ENCODE data around the gene SCRT2. TPM values are rescaled to one million over a fixed set of nuclear protein-coding genes. Genes with fewer than 3 reads are reported as not detected.
"Not testable (repeated sequence)": the region's sequence is repeated elsewhere in the genome, so short reads cannot be mapped to it uniquely, and the experiment has no call there.

The SCRT2 gene
- total RNA-seq = not detected

DNA sequence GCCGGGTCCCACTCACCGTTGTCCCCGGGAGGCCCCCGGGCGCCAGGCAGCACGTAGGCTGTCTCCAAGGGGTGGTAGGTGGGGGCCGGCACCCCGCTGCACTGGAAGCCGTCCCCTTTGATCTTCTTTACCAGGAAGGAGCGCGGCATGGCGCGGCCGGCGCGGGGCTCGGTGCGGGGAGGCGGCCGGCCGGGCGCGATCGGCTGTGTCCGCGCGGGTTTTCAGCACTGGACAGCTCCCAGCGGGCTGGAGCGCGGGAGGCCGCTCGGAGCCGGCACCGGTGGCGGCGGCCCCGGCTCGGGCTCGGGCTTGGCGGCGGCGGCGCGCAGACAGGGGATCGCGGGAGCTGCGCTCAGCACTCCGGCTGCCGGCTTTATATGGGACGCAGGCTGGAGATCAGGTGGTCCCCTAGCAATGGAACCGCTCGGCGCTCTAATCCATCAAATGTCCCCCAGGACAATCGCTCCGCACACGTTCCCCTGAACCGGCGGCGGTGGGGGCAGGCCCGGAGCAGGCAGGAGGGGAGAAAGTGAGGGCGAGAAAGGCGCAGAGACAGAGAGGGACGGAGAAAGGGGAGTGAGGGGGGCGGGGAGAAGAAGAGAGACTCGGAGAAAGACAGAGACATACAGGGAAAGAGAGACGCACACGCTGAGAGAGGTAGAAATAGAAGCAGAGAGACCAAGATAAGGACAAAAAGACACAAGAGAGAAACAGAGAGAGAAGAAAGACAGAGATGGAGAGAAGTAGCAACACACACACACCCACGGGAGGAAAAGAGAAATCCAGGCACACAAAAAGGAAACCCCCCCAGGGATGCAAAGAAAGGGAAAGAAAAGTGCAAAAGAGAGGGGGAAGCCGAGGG is at the start of gene SCRT2:
Gene SCRT2, minus strand, starts transcription at position 350 of the 862 bp plus-strand sequence. Its CDS starts 201 bp downstream, at position 149.
- H3K36me3 Mint-ChIP-seq (ENCODE audit: insufficient read depth in 2 of 2) = peaks cover 0 to 4% of the 10 kb centered on the region in 2 donors
- peak; percentile 72 to 75 for DNase-seq
- ATAC-seq (replicated peaks in 1 of 2) = peak; percentile 86 to 89
- H3K4me1 Mint-ChIP-seq (ENCODE audit: low read depth) = peaks cover 7% of the 10 kb centered on the region
- H3K4me3 Mint-ChIP-seq = peak within 1 kb of the TSS; percentile 18 to 43
- H3K27ac Mint-ChIP-seq = no peak within 1 kb of the TSS
- no peaks in the 10 kb centered on the region for H3K9me3 Mint-ChIP-seq
- peaks cover 63% of the 10 kb centered on the region for H3K27me3 Mint-ChIP-seq (ENCODE audit: low read depth)

DNA sequence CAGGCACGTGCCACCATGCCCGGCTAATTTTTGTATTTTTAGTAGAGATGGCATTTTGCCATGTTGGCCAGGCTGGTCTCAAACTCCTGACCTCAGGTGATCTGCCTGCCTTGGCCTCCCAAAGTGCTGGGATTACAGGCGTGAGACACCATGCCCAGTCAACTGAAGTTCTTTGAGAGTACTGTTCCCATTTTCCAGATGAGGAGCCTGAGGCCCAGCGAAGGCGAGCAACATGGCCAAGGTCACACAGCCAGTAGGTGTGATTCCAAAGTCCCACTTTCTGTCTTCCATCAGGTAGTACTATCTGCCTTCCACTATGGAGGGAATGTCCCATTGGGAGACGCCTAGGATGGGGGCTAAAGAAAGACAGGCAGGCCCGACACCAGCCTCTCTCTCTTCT is 49.2 kb upstream of the SCRT2 start:
- DNase-seq; H3K36me3 Mint-ChIP-seq (ENCODE audit: insufficient read depth in 2 of 2); ATAC-seq (replicated peaks in 1 of 2); H3K9me3 Mint-ChIP-seq; H3K27ac Mint-ChIP-seq; H3K4me1 Mint-ChIP-seq (ENCODE audit: low read depth); H3K4me3 Mint-ChIP-seq: not testable (repeated sequence)
- peaks cover 47% of the 10 kb centered on the region for H3K27me3 Mint-ChIP-seq (ENCODE audit: low read depth)

DNA sequence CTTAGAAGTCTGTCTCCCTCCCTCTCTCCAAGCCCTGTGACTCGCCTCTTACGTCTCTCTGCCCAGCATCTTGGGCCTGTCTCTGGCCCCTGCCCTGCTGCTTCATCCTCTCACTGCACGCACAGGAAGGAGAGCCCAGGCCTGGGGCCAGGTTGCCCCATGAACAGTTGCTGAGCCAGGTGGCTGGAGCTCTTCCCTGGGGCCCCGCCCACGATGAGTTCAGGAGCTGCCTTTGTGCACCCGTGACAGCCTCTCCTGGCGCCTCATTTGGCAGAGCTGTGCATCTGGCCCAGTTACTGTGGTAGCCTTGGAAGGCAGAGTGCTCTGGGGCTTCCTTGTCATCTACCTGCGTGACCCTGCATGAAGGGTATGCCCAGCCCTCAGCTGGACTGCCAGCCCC is 48.2 kb upstream of the SCRT2 start:
- Mint-ChIP-seq H3K9me3 (no peaks in the 10 kb centered on the region), H3K4me3 (no peak overlapping the region), H3K27me3 (ENCODE audit: low read depth) (peaks cover 43% of the 10 kb centered on the region), H3K4me1 (ENCODE audit: low read depth) (peaks cover 4% of the 10 kb centered on the region), H3K36me3 (ENCODE audit: insufficient read depth in 2 of 2) (no peaks in the 10 kb centered on the region), H3K27ac (no peak overlapping the region)
- ATAC-seq (replicated peaks in 1 of 2) = no peak
- DNase-seq = no peak

DNA sequence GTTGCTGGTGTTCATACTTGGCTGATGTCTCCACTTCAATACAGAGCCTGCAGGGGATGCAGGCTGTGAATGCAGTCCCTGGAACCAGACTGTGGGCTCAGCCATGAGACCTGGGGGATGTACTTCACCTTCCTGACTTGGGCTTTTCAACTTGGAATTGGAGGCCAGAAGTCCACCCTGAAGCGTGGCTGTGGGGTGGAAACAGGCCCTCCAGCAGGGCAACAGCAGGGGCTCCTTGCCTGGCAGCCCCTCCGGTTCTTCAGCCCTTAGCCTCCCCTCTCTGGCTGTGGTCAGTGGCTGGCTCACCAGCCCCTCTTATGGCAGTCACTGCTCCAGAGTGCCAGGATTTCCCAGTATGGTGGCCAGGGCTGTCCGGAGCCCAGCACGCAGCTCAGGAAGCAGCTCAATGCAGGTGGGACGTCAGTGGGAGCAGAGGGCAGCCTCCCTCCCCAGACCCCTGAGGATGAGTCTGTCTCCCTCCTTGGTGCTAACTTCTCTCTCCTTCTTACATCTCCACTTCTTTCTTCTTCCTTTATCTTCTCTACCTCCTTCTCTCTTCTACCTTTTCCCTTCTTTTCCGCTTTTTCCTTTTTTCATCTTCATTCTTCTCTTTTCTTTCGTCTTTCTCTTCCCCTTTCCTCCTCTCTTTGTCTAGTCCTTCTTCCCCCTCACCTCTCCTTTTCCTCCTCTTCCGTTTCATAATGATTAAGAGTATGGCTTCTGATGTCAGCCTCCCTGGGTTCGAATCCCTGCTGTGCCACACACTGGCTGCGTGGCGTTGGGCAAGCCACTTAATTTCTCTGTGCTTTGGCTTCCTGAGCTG is 47.4 kb upstream of the SCRT2 start:
- Mint-ChIP-seq H3K27me3 (ENCODE audit: low read depth) (peaks cover 39% of the 10 kb centered on the region), H3K27ac (no peak overlapping the region), H3K36me3 (ENCODE audit: insufficient read depth in 2 of 2) (no peaks in the 10 kb centered on the region), H3K4me1 (ENCODE audit: low read depth) (no peaks in the 10 kb centered on the region), H3K4me3 (no peak overlapping the region), H3K9me3 (no peaks in the 10 kb centered on the region)
- DNase-seq (no peak), ATAC-seq (replicated peaks in 1 of 2) (no peak)

DNA sequence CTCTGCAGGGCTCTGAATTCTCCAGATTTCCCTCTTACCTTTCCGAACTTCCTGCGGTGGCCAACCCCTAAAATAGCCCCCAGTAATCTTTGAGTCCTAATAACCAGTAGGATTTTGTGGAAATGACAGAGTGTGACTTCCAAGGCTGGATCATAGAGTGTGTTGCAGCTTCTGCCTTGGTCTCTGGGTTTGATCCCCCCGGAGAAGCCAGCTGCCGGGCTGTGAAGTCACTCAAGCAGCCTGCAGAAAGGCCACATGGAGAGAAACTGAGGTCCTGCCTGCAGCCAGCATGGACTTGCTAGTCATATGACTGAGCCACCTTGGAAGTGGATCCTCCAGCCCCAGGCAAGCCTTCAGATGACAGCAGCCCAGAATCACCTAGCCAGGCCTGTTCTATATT is 46.3 kb upstream of the SCRT2 start:
- Mint-ChIP-seq H3K4me3 (no peak overlapping the region), H3K36me3 (ENCODE audit: insufficient read depth in 2 of 2) (no peaks in the 10 kb centered on the region)

DNA sequence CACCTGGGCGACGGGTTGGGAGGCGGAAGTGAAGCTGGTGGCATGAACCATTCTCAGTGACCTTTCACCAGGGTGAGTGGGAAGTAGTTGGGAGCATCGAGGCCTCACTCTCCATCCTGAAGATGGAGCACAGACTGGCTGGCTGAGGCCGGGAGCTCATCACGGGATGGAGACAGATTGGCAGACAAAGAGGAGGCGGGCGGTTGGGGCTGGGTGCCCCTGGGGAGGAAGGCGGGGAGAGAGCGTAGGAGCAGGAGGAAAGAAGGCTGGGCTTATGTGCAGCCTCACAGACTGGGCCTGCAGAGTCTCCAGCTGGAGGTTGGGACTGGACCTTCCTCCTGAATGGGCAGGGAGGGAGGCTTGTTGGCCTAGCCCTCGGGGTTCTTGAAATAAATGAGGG is 44.2 kb upstream of the SCRT2 start:
- ATAC-seq (replicated peaks in 1 of 2) = no peak
- Mint-ChIP-seq H3K9me3 (no peaks in the 10 kb centered on the region), H3K4me3 (no peak overlapping the region), H3K4me1 (ENCODE audit: low read depth) (no peaks in the 10 kb centered on the region), H3K27me3 (ENCODE audit: low read depth) (peaks cover 31% of the 10 kb centered on the region), H3K27ac (no peak overlapping the region), H3K36me3 (ENCODE audit: insufficient read depth in 2 of 2) (no peaks in the 10 kb centered on the region)
- no peak for DNase-seq

More for the DNA sequence above, 46.3 kb upstream of the SCRT2 start:
- Mint-ChIP-seq H3K27me3 (ENCODE audit: low read depth) (peaks cover 37% of the 10 kb centered on the region), H3K4me1 (ENCODE audit: low read depth) (no peaks in the 10 kb centered on the region), H3K27ac (no peak overlapping the region), H3K9me3 (no peaks in the 10 kb centered on the region)
- DNase-seq = no peak
- no peak for ATAC-seq (replicated peaks in 1 of 2)

DNA sequence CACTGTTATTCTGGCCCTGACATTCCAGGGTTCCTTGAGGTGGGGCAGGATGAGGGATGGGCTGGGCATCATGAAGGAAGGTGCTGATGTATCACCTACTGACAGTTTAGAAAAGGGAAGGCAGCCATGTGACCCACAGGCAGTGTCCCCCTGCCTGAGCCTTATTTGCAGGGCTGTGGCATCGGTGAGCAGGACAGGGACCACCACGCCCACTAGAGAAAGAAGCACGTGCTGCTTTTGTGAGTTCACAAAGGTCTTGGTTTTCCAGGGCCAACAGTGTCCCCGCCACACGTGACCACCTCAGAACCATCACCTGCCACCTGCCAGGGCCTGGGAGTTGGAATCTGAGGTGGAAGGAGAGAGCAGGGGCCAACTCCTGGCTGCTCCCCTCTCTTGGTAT is 43.5 kb upstream of the SCRT2 start:
- Mint-ChIP-seq H3K36me3 (ENCODE audit: insufficient read depth in 2 of 2) (no peaks in the 10 kb centered on the region), H3K27me3 (ENCODE audit: low read depth) (peaks cover 29% of the 10 kb centered on the region), H3K4me1 (ENCODE audit: low read depth) (no peaks in the 10 kb centered on the region), H3K4me3 (no peak overlapping the region), H3K9me3 (no peaks in the 10 kb centered on the region), H3K27ac (no peak overlapping the region)
- ATAC-seq (replicated peaks in 1 of 2) (no peak), DNase-seq (no peak)

DNA sequence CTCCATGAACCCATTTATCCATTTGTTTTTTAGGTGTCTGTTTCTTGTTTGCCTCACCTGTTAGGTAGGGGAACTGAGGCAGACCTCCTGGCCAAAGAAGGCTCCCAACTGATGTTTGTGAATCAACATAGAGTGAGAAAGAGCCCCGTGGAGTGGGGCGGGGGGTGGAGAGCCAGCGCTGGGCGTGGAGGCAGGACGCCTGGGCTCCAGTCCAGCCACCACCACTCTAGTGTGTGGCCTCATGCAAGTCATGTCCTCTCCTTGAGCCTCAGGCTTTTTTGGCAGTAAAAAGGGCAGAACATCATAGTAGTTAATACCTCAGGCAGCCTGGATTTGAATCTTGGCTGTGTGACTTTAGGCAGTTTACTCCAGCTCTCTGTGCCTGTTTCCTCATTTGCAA is 42.2 kb upstream of the SCRT2 start:
- DNase-seq (no peak), ATAC-seq (replicated peaks in 1 of 2) (no peak)
- Mint-ChIP-seq H3K4me3 (no peak overlapping the region), H3K27ac (no peak overlapping the region), H3K4me1 (ENCODE audit: low read depth) (no peaks in the 10 kb centered on the region), H3K27me3 (ENCODE audit: low read depth) (peaks cover 24% of the 10 kb centered on the region), H3K9me3 (peaks cover 0 to 2% of the 10 kb centered on the region in 2 donors), H3K36me3 (ENCODE audit: insufficient read depth in 2 of 2) (peaks cover 0 to 3% of the 10 kb centered on the region in 2 donors)

DNA sequence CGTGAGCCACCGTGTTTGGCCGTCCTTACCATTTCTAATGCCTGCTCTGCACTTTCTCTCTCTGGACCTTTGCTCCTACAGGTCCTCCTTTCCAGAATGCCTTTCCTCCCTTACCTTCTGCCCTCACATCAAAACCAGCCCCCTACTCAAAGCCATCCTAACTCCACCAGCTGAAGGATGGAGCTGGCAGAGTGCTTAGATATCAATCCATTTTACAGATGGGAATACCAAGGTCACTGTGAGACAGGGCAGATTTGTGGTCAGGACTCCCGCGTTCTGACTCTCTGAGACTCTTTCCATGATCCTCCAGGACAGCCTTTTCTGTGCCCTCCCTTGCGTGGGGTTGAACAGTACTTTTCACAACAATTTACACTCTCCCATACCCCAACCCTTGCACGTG is 41.7 kb upstream of the SCRT2 start:
- Mint-ChIP-seq H3K36me3 (ENCODE audit: insufficient read depth in 2 of 2) (peaks cover 0 to 3% of the 10 kb centered on the region in 2 donors), H3K27ac (no peak overlapping the region), H3K9me3 (peaks cover 0 to 2% of the 10 kb centered on the region in 2 donors), H3K4me3 (no peak overlapping the region), H3K27me3 (ENCODE audit: low read depth) (peaks cover 28% of the 10 kb centered on the region), H3K4me1 (ENCODE audit: low read depth) (no peaks in the 10 kb centered on the region)
- DNase-seq (no peak), ATAC-seq (replicated peaks in 1 of 2) (no peak)

DNA sequence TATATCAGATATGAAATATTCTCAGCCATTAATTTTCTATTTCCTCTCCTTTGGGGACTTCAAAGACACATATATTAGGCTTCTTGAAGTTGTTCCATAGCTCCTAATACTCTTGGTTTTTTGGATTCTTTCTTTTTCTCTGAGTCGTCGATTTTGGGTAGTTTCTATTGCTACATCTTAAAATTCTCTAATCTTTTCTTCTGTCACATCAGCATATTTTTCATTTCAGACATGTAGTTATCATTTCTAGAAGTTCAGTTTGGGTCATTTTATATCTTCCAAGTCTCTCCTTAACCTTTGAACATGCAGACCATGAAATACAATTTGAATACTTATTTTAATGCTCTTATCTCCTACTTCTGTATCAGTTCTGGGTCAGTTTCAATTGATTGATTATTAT is 38.9 kb upstream of the SCRT2 start:
- H3K9me3 Mint-ChIP-seq = peaks cover 0 to 2% of the 10 kb centered on the region in 2 donors
- ATAC-seq (replicated peaks in 1 of 2) (no peak), DNase-seq (no peak)
- peaks cover under 1 to 3% of the 10 kb centered on the region in 2 donors for H3K36me3 Mint-ChIP-seq (ENCODE audit: insufficient read depth in 2 of 2)
- no peaks in the 10 kb centered on the region for H3K4me1 Mint-ChIP-seq (ENCODE audit: low read depth)
- H3K27me3 Mint-ChIP-seq (ENCODE audit: low read depth) = peaks cover 43% of the 10 kb centered on the region
- H3K27ac Mint-ChIP-seq = no peak overlapping the region
- no peak overlapping the region for H3K4me3 Mint-ChIP-seq

DNA sequence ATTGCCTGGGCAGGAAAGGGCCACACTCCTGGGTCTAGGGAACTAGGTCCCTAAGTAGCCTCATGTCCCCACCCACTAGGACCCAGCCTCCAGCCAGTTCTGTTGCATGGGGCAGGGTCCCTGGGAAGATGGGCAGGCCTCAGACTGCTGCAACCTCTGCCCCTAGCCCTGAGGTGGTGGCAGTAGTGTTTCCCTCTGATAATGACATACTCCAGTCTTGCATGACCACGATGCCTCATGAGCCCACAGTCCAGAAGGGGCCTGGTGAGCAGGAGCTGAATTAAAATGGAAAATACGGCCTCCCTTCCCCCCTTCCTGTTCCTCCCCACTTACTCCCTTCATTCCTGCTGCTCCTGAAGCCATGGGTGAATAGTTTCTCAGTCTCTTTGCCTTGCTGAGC is 36.0 kb upstream of the SCRT2 start:
- ATAC-seq (replicated peaks in 1 of 2) (no peak), DNase-seq (no peak)
- Mint-ChIP-seq H3K4me3 (no peak overlapping the region), H3K9me3 (peaks cover 2 to 7% of the 10 kb centered on the region in 2 donors), H3K27me3 (ENCODE audit: low read depth) (peaks cover 51% of the 10 kb centered on the region), H3K36me3 (ENCODE audit: insufficient read depth in 2 of 2) (peaks cover 3 to 6% of the 10 kb centered on the region in 2 donors), H3K4me1 (ENCODE audit: low read depth) (no peaks in the 10 kb centered on the region), H3K27ac (no peak overlapping the region)

DNA sequence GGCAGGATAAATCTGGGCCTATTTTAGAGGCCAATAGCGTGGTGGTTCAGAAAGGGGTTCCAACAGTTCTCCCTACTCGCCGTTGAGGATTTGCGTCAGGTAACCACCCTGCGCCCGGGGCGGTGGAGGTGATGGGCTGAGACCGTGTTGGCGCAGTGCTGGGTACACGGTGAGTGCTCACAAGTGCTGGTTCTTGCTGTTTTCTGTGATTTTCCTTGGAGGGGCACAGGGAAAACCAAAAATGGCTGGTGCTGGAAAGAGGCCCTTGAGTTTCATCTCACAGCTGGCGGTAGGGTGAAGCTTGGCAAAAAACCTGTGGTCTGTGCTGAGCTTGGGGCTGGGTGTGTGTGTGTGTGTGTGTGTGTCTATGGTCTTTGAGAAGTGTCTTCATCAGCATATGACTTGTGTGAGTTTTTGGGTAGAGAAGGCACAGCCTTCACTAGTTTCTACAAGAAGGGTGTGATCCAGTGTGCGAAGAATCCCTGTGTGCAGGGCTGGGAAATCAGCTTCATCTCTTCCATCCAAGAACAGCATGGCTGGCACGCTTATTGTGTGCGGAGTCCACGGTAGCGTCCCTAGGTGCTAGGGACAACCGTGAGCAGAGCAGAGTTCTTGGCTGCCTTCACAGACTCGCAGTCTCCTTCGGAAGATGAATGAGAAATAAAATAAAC is 35.3 kb upstream of the SCRT2 start:
- DNase-seq = no peak
- Mint-ChIP-seq H3K27ac (no peak overlapping the region), H3K4me1 (ENCODE audit: low read depth) (no peaks in the 10 kb centered on the region), H3K9me3 (peaks cover 2 to 7% of the 10 kb centered on the region in 2 donors), H3K27me3 (ENCODE audit: low read depth) (peaks cover 51% of the 10 kb centered on the region), H3K36me3 (ENCODE audit: insufficient read depth in 2 of 2) (peaks cover 3 to 6% of the 10 kb centered on the region in 2 donors), H3K4me3 (no peak overlapping the region)
- ATAC-seq (replicated peaks in 1 of 2) = no peak

Measured in activated T-cell treated with anti-CD3 and anti-CD28 coated beads, Interleukin-2, amount 50 U/mL, for 72 hours (primary cell).